ENCODE measurements around the gene POLR3H. TPM values are rescaled to one million over a fixed set of nuclear protein-coding genes. Genes with fewer than 3 reads are reported as not detected.

The POLR3H gene
- total and polyA plus RNA-seq, 2 experiments from 2014 or later: 19.0 to 26.5 TPM

- no peak for TF ChIP-seq ZNF462 (CRISPR knock-in tag; IDR thresholded peaks at IDR 0.05)
- TF ChIP-seq CREB1 (CRISPR knock-in tag; IDR thresholded peaks at IDR 0.05; ENCODE audit: low read depth): no peak
- TF ChIP-seq ZNF331 (CRISPR knock-in tag; IDR thresholded peaks at IDR 0.05; ENCODE audit: low read depth): no peak
- TF ChIP-seq ETS1 (IDR thresholded peaks at IDR 0.05): no peak
- no peak for TF ChIP-seq NANOG (IDR thresholded peaks at IDR 0.05; ENCODE audit: borderline replicate concordance)
- no peak for TF ChIP-seq JUNB (IDR thresholded peaks at IDR 0.05; ENCODE audit: unreplicated experiment)
- TF ChIP-seq EZH2 (IDR thresholded peaks at IDR 0.05; ENCODE audit: low read depth, unreplicated experiment): no peak
These were observed 39.5 kb downstream of the POLR3H start (continued) for GRCh38 chr22:41504816-41505215.

- H3K27me3 ChIP-seq (ENCODE audit: insufficient read depth): no peaks in the 10 kb centered on the region
- no peaks in the 10 kb centered on the region for H3K9me2 ChIP-seq (ENCODE audit: insufficient read depth)
- Mint-ChIP-seq H3K36me3 (ENCODE audit: low read depth) (peaks cover 28% of the 10 kb centered on the region), H3K27me3 (ENCODE audit: insufficient read depth, low read depth, poor library complexity) (peaks cover 4% of the 10 kb centered on the region), H3K27ac (no peak overlapping the region), H3K9me3 (no peaks in the 10 kb centered on the region), H3K4me3 (no peak overlapping the region), H3K4me1 (no peaks in the 10 kb centered on the region)
- H2AFZ ChIP-seq: no peak overlapping the region
- no peaks in the 10 kb centered on the region for H3K36me3 ChIP-seq (ENCODE audit: insufficient read depth)
- no peak overlapping the region for H3K27ac ChIP-seq (ENCODE audit: low read depth)
- ATAC-seq: no peak
- no peak overlapping the region for H3K4me2 ChIP-seq
- peaks cover 4% of the 10 kb centered on the region; the same call in 1 of the 2 replicates for H3F3A ChIP-seq (replicated peaks; ENCODE audit: low read depth)
- no peaks in the 10 kb centered on the region; the same call in 1 of the 2 replicates for H4K20me1 ChIP-seq (replicated peaks; ENCODE audit: insufficient read depth)
- H3K4me1 ChIP-seq (ENCODE audit: insufficient read depth): no peaks in the 10 kb centered on the region
- H3K79me2 ChIP-seq (replicated peaks; ENCODE audit: insufficient read depth): no peaks in the 10 kb centered on the region
- no peak for DNase-seq (ENCODE audit: low spot score)
- H3K4me3 ChIP-seq: no peak overlapping the region
- TF ChIP-seq ZNF114 (CRISPR knock-in tag; IDR thresholded peaks at IDR 0.05) (no peak), ZNF462 (CRISPR knock-in tag; IDR thresholded peaks at IDR 0.05) (no peak), EZH2 (IDR thresholded peaks at IDR 0.05; ENCODE audit: low read depth, unreplicated experiment) (no peak)
These were observed 39.9 kb downstream of the POLR3H start for GRCh38 chr22:41504397-41504796.
